NCI-H1048 (cell line): ENCODE results near the gene PCGF6.

ENCODE experiments used
- DNase-seq: peaks from one replicate; lab custom pipeline; 2025; lab: John Stamatoyannopoulos, UW

Gene PCGF6

DNA sequence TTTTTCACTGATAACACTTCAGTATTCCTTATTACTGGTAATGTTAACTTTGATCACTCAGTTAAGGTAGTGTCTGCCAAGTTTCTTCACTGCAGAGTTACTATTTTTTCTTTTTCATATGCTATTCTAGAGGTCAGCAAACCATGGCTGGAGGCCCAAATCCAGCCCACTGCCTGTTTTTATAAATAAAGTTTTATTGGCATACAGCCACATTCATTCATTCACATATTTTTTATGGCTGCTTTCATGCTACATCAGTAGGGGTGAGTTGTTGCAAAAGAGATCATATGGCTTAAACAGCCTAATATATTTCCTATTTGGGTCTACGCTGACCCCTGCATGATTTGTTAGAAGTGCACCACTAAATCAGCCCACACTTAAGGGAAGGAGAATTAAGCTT is 94.3 kb downstream of the PCGF6 start:
- no peak for DNase-seq

DNA sequence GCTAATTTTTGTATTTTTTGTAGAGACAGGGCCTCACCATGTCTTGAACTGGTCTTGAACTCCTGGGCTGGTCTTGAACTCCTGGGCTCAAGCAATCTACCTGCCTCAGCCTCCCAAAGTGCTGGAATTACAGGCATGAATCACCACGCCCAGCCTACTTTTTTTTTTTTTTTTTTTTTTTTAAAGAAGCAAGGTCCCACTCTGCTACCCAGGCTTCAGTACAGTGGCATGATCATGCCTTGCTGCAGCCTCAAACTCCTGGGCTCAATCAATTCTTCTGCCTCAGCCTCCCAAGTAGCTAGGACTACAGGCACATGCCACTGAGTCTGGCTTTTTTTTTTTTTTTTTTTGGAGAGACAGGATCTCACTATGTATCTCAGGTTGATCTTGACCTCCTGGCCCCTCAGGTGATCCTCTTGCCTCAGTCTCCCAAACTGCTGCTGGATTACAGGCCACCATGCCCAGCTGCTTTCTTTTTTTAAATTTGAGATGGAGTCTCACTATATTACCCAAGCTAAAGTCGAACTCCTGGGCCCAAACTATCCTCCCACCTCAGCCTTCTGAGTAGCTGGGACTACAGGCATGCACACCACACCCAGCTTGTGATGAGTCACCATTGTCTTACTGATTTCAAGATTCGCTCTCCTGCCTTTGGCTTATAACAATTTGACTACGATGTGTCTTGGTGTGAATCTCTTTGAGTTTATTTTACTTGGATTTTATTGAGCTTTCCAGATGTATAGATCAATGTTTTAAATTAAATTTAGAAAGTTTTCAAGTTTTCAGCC is 96.2 kb downstream of the PCGF6 start:
- no peak for DNase-seq

DNA sequence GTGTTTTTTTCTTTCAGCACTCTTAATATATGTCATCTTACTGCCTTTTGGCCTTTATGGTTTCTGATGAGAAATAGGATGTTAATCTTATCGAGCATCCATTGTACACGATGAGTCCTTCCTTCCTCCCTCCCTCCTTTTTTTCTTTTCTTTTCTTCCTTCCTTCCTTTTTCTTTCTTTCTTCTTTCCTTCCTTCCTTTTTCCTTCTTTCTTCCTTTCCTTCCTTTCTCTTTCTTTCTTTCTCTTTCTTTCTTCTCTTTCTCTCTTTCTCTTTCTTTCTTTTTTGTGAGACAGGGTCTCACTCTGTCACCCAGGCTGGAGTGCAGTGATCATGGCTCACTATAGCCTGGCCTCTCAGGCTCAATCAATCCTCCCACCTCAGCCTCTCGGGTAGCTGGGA is 96.8 kb downstream of the PCGF6 start:
- no peak for DNase-seq
